CD4-positive, alpha-beta T cell (primary cell): Measurements from ENCODE around the gene CETP. TPM values are rescaled to one million over a fixed set of nuclear protein-coding genes. Genes with fewer than 3 reads are reported as not detected.
A peak's percentile ranks its signal among the peaks of the same experiment; 100 is the strongest.

ENCODE experiments used
- ATAC-seq: fragments of 200-7000 bp; cut with Tn5 transposase; one replicate; pipeline ENCODE4 v1.10.0; 2022; ENCODE audit warnings: mild to moderate bottlenecking; ENCODE audit not compliant: poor library complexity
- CTCF ChIA-PET: fragments of 350-600 bp; sonication (Branson Sonifier 250); formaldehyde crosslinking; loops from one replicate; lab custom pipeline; 2021; ENCODE audit warnings: antibody characterized with exemption, inconsistent platforms; lab: Charles Lee
- POLR2A ChIA-PET: fragments of 350-600 bp; sonication (Branson Sonifier 250); formaldehyde crosslinking; loops from one replicate; lab custom pipeline; 2021; ENCODE audit warnings: antibody characterized with exemption, inconsistent platforms; lab: Charles Lee
- DNase-seq, 14 experiments: peaks; one replicate each; pipeline ENCODE4 v3.0.0-alpha.2; 2013 to 2020; ENCODE audit warnings: mixed read lengths in 2 of 14
- H3K27ac ChIP-seq, 2 donors: one replicate each; pipeline versions ENCODE4 v1.5.1 to v1.7.0; 2013; ENCODE audit warnings: low read length in 2 of 2, low read depth in 1 of 2, mild to moderate bottlenecking in 1 of 2
- H3K27me3 ChIP-seq, 2 experiments: 1 replicate in 1 of 2; 2 replicates in 1 of 2; pipeline versions ENCODE4 v1.6.1 to v1.7.0; 2013; ENCODE audit warnings: low read length in 2 of 2, control low read depth in 1 of 2, mild to moderate bottlenecking in 1 of 2, moderate library complexity in 1 of 2; ENCODE audit not compliant: insufficient read depth in 2 of 2, control insufficient read depth in 1 of 2
- H3K36me3 ChIP-seq: one replicate; pipeline ENCODE4 v1.6.1; 2013; ENCODE audit warnings: low read length, control low read depth; ENCODE audit not compliant: insufficient read depth
- H3K4me1 ChIP-seq: one replicate; pipeline ENCODE4 v1.6.1; 2013; ENCODE audit warnings: low read length, control low read depth; ENCODE audit not compliant: insufficient read depth
- H3K4me3 ChIP-seq: one replicate; pipeline ENCODE4 v1.5.1; 2013; ENCODE audit warnings: mild to moderate bottlenecking, low read length, moderate library complexity
- H3K9me3 ChIP-seq, 2 experiments: 1 replicate in 1 of 2; 2 replicates in 1 of 2; pipeline versions ENCODE4 v1.6.1 to v1.7.0; 2013; ENCODE audit warnings: low read length in 2 of 2, mild to moderate bottlenecking in 2 of 2, control low read depth in 1 of 2, moderate library complexity in 1 of 2; ENCODE audit not compliant: control insufficient read depth in 1 of 2, insufficient read depth in 1 of 2
- H3K27ac Mint-ChIP-seq: one replicate; pipeline ENCODE4 v1.8.0; 2020; ENCODE audit warnings: mixed read lengths
- H3K27me3 Mint-ChIP-seq: one replicate; pipeline ENCODE4 v1.8.0; 2021; ENCODE audit warnings: mixed read lengths
- H3K36me3 Mint-ChIP-seq: one replicate; pipeline ENCODE4 v1.8.0; 2021; ENCODE audit warnings: low read depth, mixed read lengths
- H3K4me1 Mint-ChIP-seq: one replicate; pipeline ENCODE4 v1.8.0; 2021; ENCODE audit warnings: low read depth, mixed read lengths
- H3K4me3 Mint-ChIP-seq: one replicate; pipeline ENCODE4 v1.8.0; 2020; ENCODE audit warnings: mild to moderate bottlenecking, mixed read lengths
- H3K9me3 Mint-ChIP-seq: one replicate; pipeline ENCODE4 v1.8.0; 2020; ENCODE audit warnings: mixed read lengths
- CTCF ChIP-seq: fragments of 200-600 bp; IDR thresholded peaks from one replicate; pipeline ENCODE4 v1.8.0; 2022; ENCODE audit warnings: antibody characterized with exemption, mild to moderate bottlenecking
- intact Hi-C, 2 experiments: fragments of 100-400 bp; cut with DNase I in 1 of 2; cut with micrococcal nuclease in 1 of 2; formaldehyde crosslinking; loops; one replicate each; pipeline versions ENCODE4 v1.15.1 to v1.9.0; 2023 to 2025; cut with DNase I, micrococcal nuclease
- total RNA-seq, 174 experiments: library from RNA in 2 of 174; stranded (reverse) in 2 of 174; gene quantifications; one replicate each; pipeline ENCODE4 v1.2.3 and lab custom pipeline; 2021 to 2026

CETP gene
- total RNA-seq, 2 experiments from 2014 or later = not detected

- ChIA-PET CTCF (interaction anchor here (1.6 to 3.1 kb wide), 2 partner anchors 13 to 17 kb away, joined by 6 to 7 read pairs; no protein-coding TSS in a partner anchor), POLR2A (interaction anchor here (0.6 to 7.0 kb wide), 9 partner anchors 9 to 39 kb away, joined by 3 to 55 read pairs (median 4); partner anchors contain the start of gene NLRC5)
- Mint-ChIP-seq H3K27me3 (no peaks in the 10 kb centered on the region), H3K36me3 (peaks cover 93% of the 10 kb centered on the region), H3K4me1 (peaks cover 77% of the 10 kb centered on the region), H3K4me3 (no peak overlapping the region), H3K9me3 (no peaks in the 10 kb centered on the region), H3K27ac (peak overlapping the region; percentile 84)
- Histone ChIP-seq H3K27me3 (no peaks in the 10 kb centered on the region), H3K4me3 (no peak overlapping the region), H3K9me3 (no peaks in the 10 kb centered on the region), H3K36me3 (peaks cover 92% of the 10 kb centered on the region), H3K4me1 (peaks cover 81% of the 10 kb centered on the region), H3K27ac (peak overlapping the region in 1 of 2 donors; percentile 28)
- ATAC-seq = no peak
- intact Hi-C loops = loop anchor here in 1 of 2 experiments (5.0 kb wide), 1 partner anchor 36 kb away; no protein-coding TSS in a partner anchor
- TF ChIP-seq CTCF = no peak
- DNase-seq = peak in 1 of 14 experiments; percentile 36
These were observed 66.3 kb downstream of the CETP start for GRCh38 chr16:57028086-57028485.

GRCh38 chr16:57029161-57030160 is 67.7 kb downstream of the CETP start:
- H3K4me1 Mint-ChIP-seq = peaks cover 77% of the 10 kb centered on the region
- H3K4me1 ChIP-seq = peaks cover 81% of the 10 kb centered on the region
- H3K27ac ChIP-seq = no peak overlapping the region

More at GRCh38 chr16:57029161-57030160, 67.7 kb downstream of the CETP start:
- Histone ChIP-seq H3K27me3 (no peaks in the 10 kb centered on the region), H3K4me3 (no peak overlapping the region), H3K9me3 (no peaks in the 10 kb centered on the region), H3K36me3 (peaks cover 94% of the 10 kb centered on the region)
- peak overlapping the region; percentile 84 for H3K27ac Mint-ChIP-seq
- POLR2A ChIA-PET = interaction anchor here (0.7 to 1.6 kb wide), 3 partner anchors 10 to 12 kb away, joined by 3 to 5 read pairs (median 3); no protein-coding TSS in a partner anchor
- CTCF ChIA-PET = interaction anchor here (0.9 to 3.1 kb wide), 2 partner anchors 19 to 66 kb away, joined by 3 to 7 read pairs; no protein-coding TSS in a partner anchor
- H3K36me3 Mint-ChIP-seq = peaks cover 93% of the 10 kb centered on the region
- no peak for ATAC-seq
- peak in 2 of 14 experiments; percentile 40 to 44 for DNase-seq
- no peak for TF ChIP-seq CTCF
- intact Hi-C loops = loop anchor here in 1 of 2 experiments (5.0 kb wide), 1 partner anchor 37 kb away; no protein-coding TSS in a partner anchor
- no peak overlapping the region for H3K4me3 Mint-ChIP-seq
- no peaks in the 10 kb centered on the region for H3K9me3 Mint-ChIP-seq
- no peaks in the 10 kb centered on the region for H3K27me3 Mint-ChIP-seq
